ENCODE results near the gene FMNL3. TPM values are rescaled to one million over a fixed set of nuclear protein-coding genes. Genes with fewer than 3 reads are reported as not detected.

FMNL3 gene
- polyA plus RNA-seq, 1 experiment, result 13.3 TPM

- POLR2A ChIA-PET, result interaction anchor here (0.6 kb wide), 1 partner anchor 11 kb away, joined by 3 read pairs; no protein-coding TSS in a partner anchor
- DNase-seq (ENCODE audit: low read depth), result peak; percentile 39
- H3K27me3 ChIP-seq (ENCODE audit: control insufficient read depth, insufficient read depth, low read length), result no peaks in the 10 kb centered on the region
- CTCF ChIA-PET, result interaction anchor here (0.6 to 3.1 kb wide), 8 partner anchors 9 to 61 kb away, joined by 3 to 11 read pairs (median 4); partner anchors contain the start of gene PRPF40B
- H3K4me3 ChIP-seq (ENCODE audit: low read depth, low read length), result no peak overlapping the region
- H3K36me3 ChIP-seq (ENCODE audit: control insufficient read depth, insufficient read depth, low read length), result peaks cover 5% of the 10 kb centered on the region; the same call in 1 of the 2 replicates
- no peak for TF ChIP-seq CTCF (IDR thresholded peaks at IDR 0.05; ENCODE audit: insufficient read depth, low read depth, low read length)
Observed at GRCh38 chr12:49662998-49663843, 44.0 kb downstream of the FMNL3 start.

DNA sequence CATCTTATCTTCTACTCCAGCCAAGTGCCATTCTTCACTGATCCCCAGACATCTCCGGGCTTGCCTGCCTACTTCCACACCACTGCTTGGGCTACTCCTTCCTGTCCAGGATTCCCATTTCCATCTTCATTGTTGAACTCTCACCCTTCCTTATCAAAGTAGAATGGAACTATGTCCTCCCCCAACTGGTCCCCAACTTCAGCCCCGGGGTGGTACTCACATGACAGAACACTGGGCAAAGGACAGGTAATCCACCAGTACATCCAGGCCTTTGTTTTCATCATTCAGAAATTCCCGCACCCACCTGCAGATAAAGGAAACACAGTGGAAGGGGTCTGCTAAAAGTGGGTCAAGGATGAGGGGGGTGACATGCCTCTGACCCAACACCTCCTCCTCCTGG, 45.5 kb downstream of the FMNL3 start:
- CTCF ChIA-PET, result interaction anchor here (2.4 kb wide), 1 partner anchor 12 kb away, joined by 6 read pairs; no protein-coding TSS in a partner anchor
- no peak for TF ChIP-seq CTCF (IDR thresholded peaks at IDR 0.05; ENCODE audit: insufficient read depth, low read depth, low read length)
- DNase-seq (ENCODE audit: low read depth), result no peak
- Histone ChIP-seq H3K4me3 (ENCODE audit: low read depth, low read length) (no peak overlapping the region), H3K27me3 (ENCODE audit: control insufficient read depth, insufficient read depth, low read length) (no peaks in the 10 kb centered on the region), H3K36me3 (ENCODE audit: control insufficient read depth, insufficient read depth, low read length) (peaks cover 13% of the 10 kb centered on the region; the same call in 1 of the 2 replicates)
- POLR2A ChIA-PET, result no interaction called here

DNA sequence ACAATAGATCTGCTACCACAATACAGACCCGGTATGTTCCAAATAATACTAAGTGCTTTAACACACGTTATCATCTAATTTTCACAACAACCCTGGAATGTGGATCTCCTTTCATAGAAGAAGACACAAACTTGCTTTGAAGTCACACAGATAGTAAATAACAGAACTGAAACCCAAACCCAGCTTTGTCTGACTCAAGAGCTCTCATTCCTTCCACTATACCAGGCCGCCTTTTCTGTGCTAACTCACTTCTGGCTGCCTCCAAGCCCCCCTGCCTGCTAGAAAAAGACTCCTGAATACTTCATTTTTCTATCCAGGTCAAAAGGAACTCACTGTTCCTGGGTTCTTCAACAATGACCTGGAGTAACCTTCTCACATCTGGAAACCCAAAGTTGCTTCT, 46.0 kb downstream of the FMNL3 start:
- no peak for TF ChIP-seq CTCF (IDR thresholded peaks at IDR 0.05; ENCODE audit: insufficient read depth, low read depth, low read length)
- CTCF ChIA-PET, result interaction anchor here (2.4 kb wide), 1 partner anchor 13 kb away, joined by 6 read pairs; no protein-coding TSS in a partner anchor
- H3K4me3 ChIP-seq (ENCODE audit: low read depth, low read length), result no peak overlapping the region
- no peak for DNase-seq (ENCODE audit: low read depth)
- no peaks in the 10 kb centered on the region for H3K27me3 ChIP-seq (ENCODE audit: control insufficient read depth, insufficient read depth, low read length)
- POLR2A ChIA-PET, result no interaction called here
- H3K36me3 ChIP-seq (ENCODE audit: control insufficient read depth, insufficient read depth, low read length), result peaks cover 14% of the 10 kb centered on the region; the same call in 1 of the 2 replicates

DNA sequence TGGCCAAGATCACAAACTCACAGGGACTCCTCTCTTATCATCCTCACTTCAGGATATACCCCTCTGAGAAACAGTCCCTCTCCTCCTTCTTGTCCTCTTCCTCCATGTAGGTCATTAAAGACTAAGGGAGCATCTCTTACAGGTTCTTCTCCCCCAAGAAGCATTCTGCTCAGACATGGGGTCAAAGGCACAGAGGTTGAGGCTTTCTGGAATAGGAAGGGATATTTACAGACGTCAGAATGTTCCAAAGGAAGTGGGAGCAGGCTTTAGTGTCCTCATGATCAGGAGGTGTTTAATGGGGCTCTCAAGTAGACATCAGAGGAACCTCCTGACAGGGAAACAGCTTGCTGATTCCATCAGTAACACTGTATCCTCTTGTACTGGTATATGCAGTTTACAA, 47.5 kb downstream of the FMNL3 start:
- ChIA-PET CTCF (interaction anchor here (1.0 to 2.4 kb wide), 2 partner anchors 12 to 14 kb away, joined by 3 to 6 read pairs; no protein-coding TSS in a partner anchor), POLR2A (no interaction called here)
- no peak for TF ChIP-seq CTCF (IDR thresholded peaks at IDR 0.05; ENCODE audit: insufficient read depth, low read depth, low read length)
- DNase-seq (ENCODE audit: low read depth), result no peak
- H3K4me3 ChIP-seq (ENCODE audit: low read depth, low read length), result no peak overlapping the region
- H3K36me3 ChIP-seq (ENCODE audit: control insufficient read depth, insufficient read depth, low read length), result peaks cover 17% of the 10 kb centered on the region; the same call in 1 of the 2 replicates
- H3K27me3 ChIP-seq (ENCODE audit: control insufficient read depth, insufficient read depth, low read length), result no peaks in the 10 kb centered on the region

- no peak for DNase-seq (ENCODE audit: low read depth)
- TF ChIP-seq CTCF (IDR thresholded peaks at IDR 0.05; ENCODE audit: insufficient read depth, low read depth, low read length), result no peak
- Histone ChIP-seq H3K36me3 (ENCODE audit: control insufficient read depth, insufficient read depth, low read length) (peaks cover 25% of the 10 kb centered on the region), H3K4me3 (ENCODE audit: low read depth, low read length) (no peak overlapping the region), H3K27me3 (ENCODE audit: control insufficient read depth, insufficient read depth, low read length) (no peaks in the 10 kb centered on the region)
- ChIA-PET POLR2A (no interaction called here), CTCF (interaction anchor here (0.5 to 1.4 kb wide), 5 partner anchors 10 to 361 kb away, joined by 3 to 4 read pairs (median 3); no protein-coding TSS in a partner anchor)
Observed at GRCh38 chr12:49658276-49658675, 48.9 kb downstream of the FMNL3 start.

Measured in BJ (cell line).